HG03571 (cell line): Measurements from ENCODE around the gene KCNIP1.
"Not testable (repeated sequence)": the region's sequence is repeated elsewhere in the genome, so short reads cannot be mapped to it uniquely, and the experiment has no call there.

Experiments
- ATAC-seq: cut with Tn5 transposase; IDR thresholded peaks from one replicate; pipeline ENCODE4 v1.9.1; 2021; ENCODE audit not compliant: unreplicated experiment

KCNIP1 gene

GRCh38 chr5:170745481-170746071 is 241.8 kb downstream of the KCNIP1 start:
- ATAC-seq, result no peak

GRCh38 chr5:170746075-170746960 is 242.5 kb downstream of the KCNIP1 start:
- no peak for ATAC-seq

GRCh38 chr5:170746961-170747340 is 243.1 kb downstream of the KCNIP1 start:
- ATAC-seq, result no peak

- ATAC-seq, result no peak
Measured at GRCh38 chr5:170747357-170747756, 243.5 kb downstream of the KCNIP1 start.

- ATAC-seq, result no peak
Measured at GRCh38 chr5:170747851-170748250, 244.0 kb downstream of the KCNIP1 start.

- ATAC-seq, result no peak
Measured at GRCh38 chr5:170748951-170749471, 245.2 kb downstream of the KCNIP1 start.

- ATAC-seq, result no peak
Measured at GRCh38 chr5:170749911-170750431, 246.2 kb downstream of the KCNIP1 start.

GRCh38 chr5:170750791-170751190 is 247.0 kb downstream of the KCNIP1 start:
- ATAC-seq, result no peak

GRCh38 chr5:170751631-170752030 is 247.8 kb downstream of the KCNIP1 start:
- no peak for ATAC-seq

- ATAC-seq, result no peak
Measured at GRCh38 chr5:170752257-170753215, 248.7 kb downstream of the KCNIP1 start.

- ATAC-seq, result no peak
Measured at GRCh38 chr5:170753311-170753710, 249.5 kb downstream of the KCNIP1 start.

- ATAC-seq, result not testable (repeated sequence)
Measured at GRCh38 chr5:170754508-170754907, 250.7 kb downstream of the KCNIP1 start.

GRCh38 chr5:170755679-170756456 is 252.0 kb downstream of the KCNIP1 start:
- ATAC-seq, result no peak

- no peak for ATAC-seq
Measured at GRCh38 chr5:170756691-170757090, 252.9 kb downstream of the KCNIP1 start.

- ATAC-seq, result peak; percentile 97
Measured at GRCh38 chr5:170757182-170757601, 253.4 kb downstream of the KCNIP1 start.

GRCh38 chr5:170757669-170758068 is 253.8 kb downstream of the KCNIP1 start:
- no peak for ATAC-seq

GRCh38 chr5:170758481-170758880 is 254.7 kb downstream of the KCNIP1 start:
- ATAC-seq, result no peak

GRCh38 chr5:170760113-170760512 is 256.3 kb downstream of the KCNIP1 start:
- ATAC-seq, result no peak

- ATAC-seq, result no peak
Measured at GRCh38 chr5:170761048-170761707, 257.4 kb downstream of the KCNIP1 start.

- no peak for ATAC-seq
Measured at GRCh38 chr5:170761708-170762066, 257.9 kb downstream of the KCNIP1 start.
